ENCODE measurements around the gene TKT.
"Not testable (repeated sequence)": the region's sequence is repeated elsewhere in the genome, so short reads cannot be mapped to it uniquely, and the experiment has no call there.

Gene TKT

DNA sequence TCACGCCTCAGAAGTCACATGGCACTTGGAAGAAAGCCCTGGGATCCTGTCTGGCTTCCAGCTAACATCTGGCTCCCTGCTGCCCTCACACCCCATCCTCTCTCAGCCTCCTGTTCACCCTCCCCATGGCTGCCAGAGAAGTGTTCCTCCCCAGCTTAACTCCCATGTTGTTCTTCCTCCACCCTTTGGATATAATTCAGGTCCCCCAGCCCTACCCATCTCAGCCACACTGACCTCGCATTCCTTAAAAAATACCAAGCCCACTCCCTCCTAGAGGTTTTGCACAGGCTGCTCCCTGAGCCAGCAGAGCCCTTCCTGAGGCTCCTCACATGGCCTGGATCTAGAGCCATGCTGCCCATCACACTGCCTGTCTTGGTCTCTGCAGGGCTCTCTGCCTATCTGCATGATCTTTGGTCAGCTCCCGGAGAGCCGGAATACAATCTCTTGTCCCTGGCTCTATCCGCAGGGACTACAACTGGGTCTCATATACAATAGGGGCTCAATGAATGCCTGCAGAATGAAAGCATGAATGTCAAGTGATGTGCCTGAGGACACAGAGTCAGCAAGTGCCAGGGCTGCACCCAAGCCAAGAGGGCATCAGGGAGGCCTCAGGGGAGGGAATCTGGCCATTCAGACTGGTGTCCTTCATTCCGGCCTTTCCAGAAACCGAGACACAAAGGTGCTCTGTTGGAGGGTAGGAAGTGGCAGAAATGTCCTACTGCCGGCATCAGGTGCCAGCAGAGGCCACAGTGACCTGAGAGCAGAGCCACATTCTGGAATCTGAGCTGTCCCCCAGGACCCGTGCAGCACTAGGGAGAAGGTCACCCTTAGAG is 3.8 kb upstream of the TKT start:
- DNase-seq (ENCODE audit: low read depth): no peak

DNA sequence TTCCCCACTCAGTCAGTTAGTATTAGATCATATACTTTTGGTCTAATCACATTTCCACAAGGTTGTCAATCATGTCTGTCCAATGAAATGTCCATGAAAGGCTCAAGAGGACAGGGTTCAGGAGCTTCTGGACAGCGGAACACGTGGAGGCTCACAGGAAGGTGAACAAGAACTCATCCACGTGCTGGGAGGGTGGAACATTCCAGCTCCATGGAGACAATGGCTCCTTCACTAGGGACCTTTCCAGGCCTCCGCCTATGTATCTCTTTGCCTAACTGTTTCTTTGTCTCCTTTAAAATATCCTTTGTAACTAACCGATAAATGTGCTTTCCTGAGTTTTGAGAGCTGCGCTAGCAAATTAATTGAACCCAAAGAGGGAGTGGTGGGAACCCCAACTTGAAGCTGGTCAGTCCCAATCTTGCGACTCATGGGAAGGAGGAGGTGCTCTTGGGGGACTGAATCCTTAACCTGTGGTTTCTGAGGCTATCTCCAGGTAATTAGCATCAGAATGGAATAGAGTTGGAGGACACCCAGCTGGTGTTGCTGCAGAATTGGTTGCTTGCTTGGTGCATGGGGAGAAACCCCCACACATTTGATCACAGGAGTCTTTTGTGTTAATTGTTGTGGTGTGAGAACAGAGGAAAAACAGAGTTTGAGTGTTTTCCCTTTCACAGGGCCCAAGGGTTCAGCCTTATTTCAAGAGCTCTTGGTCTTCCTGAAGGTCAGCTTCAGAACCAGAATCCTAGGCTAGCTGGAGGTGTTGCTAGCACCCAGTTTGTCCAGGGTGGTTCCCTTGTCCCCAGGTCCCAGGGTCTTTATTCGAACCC is 3.0 kb upstream of the TKT start:
- no peak for DNase-seq (ENCODE audit: low read depth)

DNA sequence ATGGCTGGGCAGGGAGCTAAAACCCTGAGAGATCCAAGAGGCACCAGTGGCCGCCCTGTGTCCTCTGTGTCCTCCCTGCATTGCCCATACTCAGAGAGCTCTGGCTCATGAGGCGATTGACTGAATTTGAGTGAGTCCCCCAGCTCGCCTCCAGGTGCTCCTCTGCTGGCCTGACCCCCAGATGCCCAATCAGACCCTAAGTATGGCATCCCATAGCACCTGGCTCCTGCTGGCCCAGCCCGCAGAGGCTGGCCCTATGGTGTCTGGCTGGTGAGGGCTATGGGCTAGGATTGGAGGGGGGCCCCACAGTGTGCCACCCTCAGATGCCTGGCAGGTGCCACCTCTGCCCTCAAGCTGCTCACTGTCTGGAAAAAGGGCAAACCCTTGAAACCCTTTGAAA is 1.6 kb upstream of the TKT start:
- no peak for DNase-seq (ENCODE audit: low read depth)

DNA sequence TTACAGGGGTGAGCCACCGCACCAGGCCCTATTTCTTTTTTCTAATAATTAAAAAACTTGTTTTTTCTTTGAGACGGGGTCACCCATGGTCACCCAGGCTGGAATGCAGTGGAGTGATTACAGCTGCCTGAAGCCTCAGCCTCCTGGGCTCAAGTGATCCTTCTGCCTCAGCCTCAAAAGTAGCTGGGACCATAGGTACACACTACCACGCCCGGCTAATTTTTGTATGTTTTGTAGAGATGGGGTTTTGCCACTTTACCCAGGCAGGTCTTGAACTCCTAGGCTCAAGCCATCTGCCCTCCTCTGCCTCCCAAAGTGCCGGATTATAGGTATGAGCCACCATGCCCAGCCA is 858 bp upstream of the TKT start:
- no peak for DNase-seq (ENCODE audit: low read depth)

DNA sequence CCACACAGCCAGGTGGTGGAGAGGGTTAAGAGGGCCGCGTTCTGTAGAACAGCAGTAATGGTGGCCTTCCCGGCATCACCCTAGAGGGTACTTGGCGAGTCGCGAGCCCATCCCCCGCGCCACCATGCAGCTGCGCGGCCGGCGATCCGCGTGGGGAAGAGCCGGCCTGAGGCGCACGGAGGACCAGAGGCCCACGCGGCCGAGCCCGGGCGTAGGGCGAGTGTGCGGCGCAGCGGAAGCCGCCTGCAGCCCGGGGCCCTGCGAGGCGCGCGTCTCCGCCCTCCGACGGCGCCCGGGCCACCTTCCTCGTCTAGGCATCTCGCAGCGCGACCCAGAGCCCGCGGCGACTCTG is 423 bp downstream of the TKT start:
- DNase-seq (ENCODE audit: low read depth): no peak

DNA sequence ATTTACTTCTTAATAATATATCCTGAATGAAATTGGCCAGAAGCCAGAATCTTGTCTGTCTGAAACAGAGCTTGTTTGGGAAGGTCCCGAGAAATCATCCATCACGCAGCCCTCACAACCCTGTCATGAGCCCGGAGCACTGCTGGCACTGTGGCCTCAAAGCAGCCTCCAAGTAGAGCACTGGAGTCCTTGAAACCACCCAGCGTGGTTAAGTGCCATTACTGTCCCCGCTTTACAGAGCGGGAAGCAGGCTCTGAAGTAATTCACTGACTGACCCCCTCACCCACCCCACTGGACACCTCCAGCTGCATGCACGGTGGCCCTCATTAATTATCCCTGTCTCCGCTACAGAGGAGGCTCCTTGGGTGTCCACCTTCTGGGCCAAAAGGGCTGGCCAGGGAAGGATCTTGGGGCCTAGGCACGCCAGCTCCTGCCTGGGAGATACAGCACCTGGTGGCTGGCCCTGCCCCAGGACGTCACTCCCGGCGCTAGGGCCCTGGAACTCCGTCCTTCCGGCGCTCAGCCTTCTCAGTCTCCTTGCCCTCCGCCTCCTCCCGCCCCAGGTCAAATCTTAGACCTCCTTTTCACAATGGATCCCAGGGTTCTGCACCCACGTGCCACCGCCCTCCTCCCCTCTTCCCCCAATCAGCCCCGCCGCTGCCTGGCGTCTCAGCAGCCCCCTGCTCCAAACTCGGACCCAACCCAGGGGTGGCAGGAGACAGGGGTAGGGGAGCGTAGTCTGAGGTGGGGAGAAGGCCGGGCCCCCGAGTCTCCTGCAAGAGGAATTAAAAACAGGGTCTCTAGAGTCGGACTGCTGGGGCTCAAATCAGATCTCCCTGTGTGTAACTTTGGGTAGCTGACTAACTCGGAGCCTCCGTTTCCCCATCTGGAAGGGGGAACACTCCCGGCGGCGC is 1.1 kb downstream of the TKT start:
- no peak for DNase-seq (ENCODE audit: low read depth)

DNA sequence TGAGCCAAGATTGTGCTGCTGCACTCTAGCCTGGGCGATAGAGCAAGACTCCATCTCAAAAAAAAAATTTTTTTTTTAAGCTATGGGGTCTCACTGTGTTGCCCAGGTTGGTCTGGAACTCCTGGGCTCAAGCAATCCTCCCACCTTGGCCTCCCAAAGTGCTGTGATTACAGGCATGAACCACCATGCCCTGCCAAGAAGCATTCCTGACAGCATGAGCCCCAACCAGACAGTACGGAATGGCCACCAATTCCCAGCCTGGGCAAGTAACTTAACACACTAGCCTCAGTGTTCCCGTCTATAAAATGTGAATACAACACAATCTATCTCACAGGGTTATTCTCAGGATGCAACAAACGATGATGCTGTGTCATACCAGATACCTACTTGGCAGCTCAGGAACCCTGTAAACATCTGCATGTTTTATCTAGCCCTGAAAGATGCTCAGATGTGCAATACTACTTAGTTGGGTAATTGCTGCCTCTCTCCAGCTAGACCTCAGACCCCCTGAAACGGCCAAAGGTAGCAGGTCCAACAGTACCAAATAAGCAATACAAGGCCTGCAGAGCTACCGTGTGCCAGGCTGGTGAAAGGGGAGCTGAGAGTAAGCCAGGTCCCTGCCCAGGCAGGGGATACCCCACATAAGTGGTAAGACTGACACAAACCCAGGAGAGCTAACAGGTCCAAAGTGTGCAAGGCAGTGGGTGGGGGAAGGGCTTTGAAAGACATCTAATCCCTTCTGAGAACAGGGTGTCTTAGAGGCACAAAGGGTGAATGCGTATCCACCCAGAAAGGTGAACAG is 1.9 kb downstream of the TKT start:
- DNase-seq (ENCODE audit: low read depth): no peak

DNA sequence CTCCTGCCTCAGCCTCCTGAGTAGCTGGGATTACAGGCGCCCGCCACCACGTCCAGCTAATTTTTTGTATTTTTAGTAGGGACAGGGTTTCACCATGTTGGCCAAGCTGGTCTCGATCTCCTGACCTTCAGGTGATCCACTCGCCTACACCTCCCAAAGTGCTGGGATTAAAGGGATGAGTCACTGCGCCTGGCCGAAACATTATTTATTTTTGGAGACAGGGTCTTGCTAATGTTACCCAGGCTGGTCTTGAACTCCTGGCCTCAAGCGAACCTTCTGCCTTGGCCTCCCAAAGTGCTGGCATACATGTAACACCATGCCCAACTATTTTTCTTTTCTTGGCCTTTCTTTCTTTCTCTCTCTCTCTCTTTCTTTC is 2.9 kb downstream of the TKT start:
- not testable (repeated sequence) for DNase-seq (ENCODE audit: low read depth)

DNA sequence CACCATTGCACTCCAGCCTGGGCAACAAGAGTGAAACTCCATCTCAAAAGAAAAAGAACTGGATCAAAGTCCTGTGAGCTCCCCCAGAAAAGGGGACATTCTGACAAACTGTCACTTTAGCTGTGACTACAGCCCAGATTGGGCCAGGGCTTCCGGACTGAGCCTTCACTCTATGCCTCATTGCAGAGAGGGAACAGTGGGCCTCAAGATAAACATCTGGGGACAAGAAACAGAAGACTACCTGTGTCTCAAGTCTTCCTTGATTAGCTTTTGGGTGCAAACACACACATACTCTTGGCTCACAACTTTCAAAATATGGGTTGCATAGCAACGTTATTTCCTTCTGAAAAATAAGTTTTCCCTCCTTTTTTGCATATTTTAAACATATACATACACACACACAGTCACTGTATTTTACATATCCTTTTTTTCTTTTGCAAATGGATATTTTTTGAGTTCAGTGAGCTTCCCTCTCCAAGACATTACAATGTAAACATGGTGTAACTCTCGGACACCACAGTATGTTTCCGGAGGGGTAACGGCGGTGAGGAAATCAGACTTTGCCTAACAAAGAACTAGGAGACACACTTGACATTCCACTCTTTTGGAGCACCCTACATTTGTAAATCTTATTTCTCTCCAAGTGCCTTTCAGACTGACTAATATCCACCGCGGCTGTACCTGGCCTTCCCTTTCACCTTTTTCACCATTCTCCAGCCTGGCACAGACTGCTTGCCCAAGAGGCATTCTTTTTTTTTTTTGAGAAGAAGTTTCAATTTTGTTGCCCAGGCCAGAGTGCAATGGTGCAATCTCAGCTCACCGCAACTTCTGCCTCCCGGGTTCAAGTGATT is 3.5 kb downstream of the TKT start:
- DNase-seq (ENCODE audit: low read depth): no peak

DNA sequence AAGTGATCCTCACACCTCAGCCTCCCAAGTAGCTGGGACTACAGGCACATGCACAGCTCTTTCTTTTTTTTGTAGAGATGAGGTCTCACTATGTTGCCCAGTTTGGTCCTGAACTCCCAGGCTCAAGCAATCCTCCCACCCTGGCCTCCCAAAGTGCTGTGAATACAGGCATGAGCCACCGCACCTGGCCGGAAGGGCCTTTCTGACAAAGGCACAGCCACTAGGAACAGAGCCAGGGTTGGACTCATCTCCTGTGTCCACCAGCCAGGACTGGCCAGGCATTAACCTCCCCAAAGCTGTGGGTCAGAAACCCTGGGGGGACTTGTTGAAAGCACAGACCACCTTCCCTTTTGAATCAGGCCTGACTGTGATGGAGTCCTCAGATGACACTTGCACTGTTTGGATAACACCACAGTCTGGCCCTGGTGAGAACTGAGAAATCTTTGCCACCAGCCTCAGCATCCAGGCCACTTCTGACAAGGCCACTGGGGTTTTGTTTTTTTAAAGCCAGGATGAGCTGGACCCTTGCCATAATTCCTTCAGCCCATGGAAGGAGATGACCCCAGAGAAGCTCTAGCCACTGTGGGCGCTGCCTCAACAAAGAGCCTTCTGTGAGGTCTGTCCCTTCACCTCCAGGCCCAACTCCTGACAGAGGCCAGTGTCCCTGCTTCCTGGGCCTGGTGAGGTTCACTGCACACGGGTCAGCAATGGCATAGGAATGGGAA is 4.8 kb downstream of the TKT start:
- no peak for DNase-seq (ENCODE audit: low read depth)

DNA sequence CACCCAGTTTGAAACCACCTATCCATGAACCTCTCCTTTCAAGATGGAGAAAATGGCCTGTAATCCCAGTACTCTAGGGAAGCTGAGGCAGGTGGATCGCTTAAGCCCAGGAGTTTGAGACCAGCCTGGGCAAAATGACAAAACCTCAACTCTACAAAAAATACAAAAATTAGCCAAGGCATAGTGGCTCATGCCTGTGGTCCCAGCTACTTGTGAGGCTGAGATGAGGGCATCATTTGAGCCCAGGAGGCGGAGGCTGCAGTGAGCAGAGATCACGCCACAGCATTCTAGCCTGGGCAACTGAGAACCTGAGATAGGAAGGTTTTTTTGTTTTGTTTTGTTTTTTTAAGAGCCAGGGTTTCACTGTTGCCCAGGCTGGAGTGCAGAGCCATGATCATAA is 5.4 kb downstream of the TKT start:
- no peak for DNase-seq (ENCODE audit: low read depth)

DNA sequence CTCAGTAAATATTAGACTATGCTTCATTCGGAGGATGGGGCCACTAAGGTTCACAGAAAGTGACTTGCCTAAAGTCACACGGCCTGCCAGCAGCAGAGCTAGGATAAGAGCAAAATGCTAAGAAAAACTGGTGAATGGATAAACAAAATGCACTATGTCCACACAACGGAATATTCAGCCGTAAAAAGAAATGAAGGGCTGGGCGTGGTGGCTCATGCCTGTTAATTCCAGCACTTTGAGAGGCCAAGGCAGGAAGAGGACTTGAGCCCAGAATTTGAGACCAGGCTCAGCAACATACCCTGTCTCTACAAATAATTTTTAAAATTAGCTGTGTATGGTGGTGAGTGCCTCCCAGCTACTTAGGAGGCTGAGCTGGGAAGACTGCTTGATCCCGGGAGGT is 7.7 kb downstream of the TKT start:
- no peak for DNase-seq (ENCODE audit: low read depth)

DNA sequence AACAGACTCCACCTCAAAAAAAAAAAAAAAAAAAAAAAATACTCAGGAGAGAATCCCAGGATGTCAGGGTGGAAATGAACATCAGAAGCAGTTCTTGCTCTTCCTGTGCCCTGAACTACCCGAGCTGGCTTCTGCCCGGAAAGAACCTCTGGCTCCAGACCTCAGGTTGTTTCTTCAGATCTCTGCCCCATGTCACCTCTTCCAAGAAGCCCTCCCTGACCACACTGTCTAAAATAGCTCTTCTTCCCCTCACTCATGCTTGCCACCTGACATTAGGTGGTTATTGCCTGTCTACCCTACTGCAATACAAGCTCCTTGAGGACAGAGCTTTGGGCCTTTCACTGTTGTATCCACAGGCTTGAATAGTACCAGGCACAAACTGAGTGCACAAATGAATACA is 8.2 kb downstream of the TKT start:
- DNase-seq (ENCODE audit: low read depth): no peak

DNA sequence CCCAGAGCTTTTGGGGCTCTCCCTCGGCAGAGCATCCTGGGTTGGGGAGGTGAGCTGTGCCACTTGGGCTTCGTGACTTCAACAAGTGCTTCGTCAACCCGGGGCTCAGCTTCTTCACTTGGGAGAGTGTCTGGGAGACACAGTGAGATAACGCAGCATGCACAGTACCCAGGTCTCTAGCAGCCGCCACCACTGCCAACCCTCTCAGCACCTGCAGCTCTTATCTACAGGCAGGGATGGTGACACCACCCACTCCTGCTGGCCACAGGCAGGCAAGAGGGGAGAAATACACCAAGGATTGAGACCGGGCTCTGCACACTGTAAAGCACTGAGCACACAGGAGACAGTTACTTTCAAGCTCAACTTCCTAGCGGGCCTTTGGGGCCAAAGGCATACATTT is 11.6 kb downstream of the TKT start:
- DNase-seq (ENCODE audit: low read depth): no peak

DNA sequence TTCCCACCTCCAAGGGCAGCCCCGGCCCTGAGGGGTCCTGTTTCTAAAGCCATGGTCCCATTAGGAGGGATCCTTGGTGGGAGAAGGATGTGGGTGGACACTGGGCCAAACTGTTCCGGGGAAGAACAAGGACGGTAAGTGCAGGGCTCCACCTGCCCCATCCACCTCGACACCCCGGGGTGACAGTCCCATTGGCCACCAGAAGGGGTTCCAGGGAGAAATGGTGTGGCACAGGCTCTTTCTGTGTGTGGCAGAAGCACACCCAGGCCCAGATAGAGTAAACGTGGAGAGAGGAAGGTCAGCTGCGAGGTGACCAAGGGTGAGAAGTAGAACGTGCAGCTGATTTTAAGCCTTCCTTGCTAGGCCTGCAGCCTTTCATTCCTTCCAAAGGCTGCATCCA is 12.0 kb downstream of the TKT start:
- DNase-seq (ENCODE audit: low read depth): no peak

DNA sequence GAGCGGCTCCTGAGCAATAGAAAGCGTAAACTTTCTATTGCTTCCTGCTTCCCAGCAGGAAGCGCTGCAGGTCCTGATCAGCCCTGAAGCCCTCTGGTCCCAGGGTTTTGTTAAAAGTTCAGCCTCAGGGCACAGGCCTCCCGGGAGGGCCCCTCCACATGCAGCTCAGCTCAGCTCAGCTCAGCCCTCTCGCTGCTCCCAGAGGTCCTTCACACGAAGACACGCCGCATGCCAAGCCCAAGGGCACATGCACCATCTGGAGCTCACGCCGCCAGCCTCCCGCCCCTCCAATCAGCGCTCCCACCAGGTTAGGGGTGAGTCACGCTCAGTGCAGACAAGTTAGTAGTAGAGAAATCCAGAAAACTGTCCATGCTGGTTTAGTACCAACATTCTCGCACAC is 12.7 kb downstream of the TKT start:
- DNase-seq (ENCODE audit: low read depth): no peak

DNA sequence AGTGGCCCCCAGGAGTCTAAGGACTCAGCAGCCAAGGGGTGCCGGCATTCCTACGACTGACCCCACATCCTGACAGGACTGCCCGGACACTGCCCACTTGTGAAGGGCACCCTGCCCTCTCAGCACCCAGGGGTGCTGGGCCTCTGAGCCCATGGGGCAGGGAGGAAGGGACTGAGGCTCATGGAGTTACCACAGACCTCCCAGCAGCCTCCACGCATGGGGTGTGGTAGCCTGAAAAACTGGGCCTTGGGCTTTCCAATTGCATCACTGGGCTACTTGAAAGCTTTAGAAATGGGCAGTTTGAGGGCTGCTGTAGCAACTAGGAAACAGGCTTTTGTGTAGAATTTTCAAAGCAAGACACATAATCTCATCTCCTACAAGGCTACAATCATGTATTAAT is 13.2 kb downstream of the TKT start:
- no peak for DNase-seq (ENCODE audit: low read depth)

DNA sequence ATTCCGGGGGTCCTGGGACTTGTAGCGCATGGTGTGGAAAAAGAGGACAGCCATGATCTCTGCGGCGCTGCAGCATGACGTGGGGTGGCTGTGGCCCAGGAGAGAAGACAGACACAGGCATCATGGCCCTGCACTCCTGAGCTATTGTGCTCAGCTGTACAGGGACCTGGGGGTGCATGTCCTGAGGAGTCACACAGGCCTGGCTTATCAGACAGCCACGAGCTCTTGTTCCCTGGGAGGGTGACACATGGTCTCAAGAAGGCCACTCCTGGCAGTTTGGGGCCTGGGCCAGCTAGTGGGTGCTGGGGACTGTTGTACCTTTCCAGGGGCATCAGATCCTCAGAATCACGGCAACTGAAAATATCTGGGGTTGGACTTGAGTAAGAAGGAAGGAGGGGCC is 13.7 kb downstream of the TKT start:
- no peak for DNase-seq (ENCODE audit: low read depth)

DNA sequence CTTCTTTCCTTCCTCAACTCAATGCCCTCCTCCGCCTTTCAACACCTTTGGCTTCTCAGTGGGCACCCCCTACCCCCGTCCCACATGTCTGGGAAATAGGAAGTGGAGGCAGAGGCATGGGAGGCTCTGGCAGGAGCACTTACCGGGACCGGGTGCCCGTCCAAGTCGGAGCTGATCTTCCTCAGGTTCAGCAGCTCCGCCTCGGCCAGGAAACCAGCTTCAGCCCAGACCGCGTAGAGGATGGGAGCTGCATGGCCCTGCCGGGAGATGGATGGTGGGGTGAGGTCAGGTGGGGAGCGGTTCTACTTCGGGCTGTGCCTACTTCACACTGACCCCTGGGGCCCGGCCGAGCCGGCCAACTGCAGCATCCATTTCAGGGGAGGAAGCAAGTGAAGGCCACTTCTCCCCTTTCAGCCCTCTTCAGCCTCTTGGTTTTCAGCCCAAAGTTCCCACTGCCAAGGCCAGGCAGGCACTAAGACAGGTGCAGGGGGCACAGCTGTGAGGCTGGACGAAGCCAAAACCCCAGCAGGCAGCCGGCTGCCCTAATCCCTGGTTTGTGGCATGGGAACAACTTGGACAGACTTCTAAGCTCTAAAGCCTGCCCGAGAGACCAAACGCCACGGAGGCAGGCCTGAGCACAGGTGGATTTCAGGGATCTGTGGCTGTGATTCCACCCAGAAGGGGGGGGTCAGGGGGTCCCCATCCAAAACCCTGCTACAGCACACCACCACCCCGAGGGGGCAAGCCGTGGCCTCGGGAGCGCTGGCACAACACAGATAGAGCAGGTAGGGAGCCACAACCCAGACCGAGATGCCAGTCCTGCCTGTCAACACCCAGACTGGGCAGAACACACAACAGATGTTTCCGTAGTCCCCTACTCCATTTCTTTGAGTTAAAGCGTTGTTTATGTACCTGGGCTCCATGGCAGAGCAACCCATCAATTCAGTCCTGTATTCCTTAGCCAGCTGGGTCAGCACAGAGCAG is 14.5 kb downstream of the TKT start:
- no peak for DNase-seq (ENCODE audit: low read depth)
